Measurements from ENCODE around the gene RPS6KA2.

Gene RPS6KA2

DNA sequence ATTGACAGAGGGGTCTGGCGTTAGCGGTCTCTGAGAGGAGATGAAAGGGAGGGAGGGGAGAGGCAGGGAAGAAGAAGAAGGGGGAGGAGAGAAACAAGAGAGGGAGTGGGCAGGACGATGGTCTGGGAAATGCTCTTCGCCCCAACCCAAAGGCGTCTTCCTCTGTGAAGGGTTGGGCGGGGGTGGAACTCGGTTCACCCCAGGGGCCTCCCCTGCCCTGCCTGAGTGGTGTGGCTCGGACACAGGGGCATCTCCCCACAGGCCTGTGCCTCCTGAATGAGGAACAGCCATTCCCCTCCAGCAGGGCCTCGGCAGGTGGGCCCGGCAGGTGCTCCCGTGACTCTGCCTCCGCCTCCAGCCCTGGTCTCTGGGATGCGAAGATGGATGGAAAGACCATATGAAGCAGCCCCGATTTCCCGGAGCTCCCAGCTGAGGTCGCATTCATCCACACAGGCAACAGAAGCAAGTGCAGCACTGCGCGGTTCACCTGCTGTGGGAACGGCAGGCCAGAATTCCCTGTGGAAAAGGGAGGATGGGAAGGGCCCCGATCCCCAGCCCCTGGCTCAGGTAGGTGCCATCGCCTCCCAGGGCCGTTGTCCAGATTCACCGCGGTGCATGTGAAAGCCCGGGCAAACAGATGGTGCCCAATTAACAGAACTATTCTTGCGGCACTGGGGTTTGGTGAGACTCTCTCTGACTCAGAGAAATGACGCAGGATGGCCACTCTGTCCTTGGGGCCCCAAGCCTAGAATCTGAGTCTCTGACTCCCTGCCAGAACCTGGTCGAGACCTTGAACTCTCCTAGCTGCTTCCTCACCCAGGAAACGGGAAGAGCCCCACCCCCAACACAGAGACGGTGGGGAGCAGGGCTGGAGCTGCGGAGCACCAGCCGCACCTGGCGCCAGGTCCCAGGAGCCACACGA, 29.4 kb upstream of the RPS6KA2 start:
- DNase-seq (ENCODE audit: low read depth, low spot score), result no peak

DNA sequence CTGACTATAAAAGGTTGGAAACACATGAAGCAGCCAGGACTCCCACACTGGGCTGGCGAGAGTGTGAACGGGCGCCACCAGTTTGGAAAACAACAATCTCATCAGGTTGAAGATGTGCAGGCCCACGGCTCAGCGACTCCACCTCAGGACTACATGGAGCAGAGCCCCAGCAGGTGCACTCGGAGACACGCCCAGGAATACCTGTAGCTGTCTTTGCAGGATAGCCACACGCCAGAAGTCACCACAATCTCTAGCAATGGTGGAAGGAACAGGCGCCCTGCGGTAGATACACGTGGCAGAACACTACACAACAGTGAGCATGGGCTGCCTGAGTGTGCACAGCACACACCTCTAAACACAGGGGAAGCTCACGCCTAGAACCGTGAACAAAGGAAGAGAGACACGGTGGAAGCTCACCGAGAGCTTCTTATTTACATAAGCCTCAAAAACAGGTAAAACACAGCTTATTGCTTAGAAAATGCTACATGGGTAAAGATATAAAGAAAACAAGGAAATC, 28.7 kb upstream of the RPS6KA2 start:
- no peak for DNase-seq (ENCODE audit: low read depth, low spot score)

DNA sequence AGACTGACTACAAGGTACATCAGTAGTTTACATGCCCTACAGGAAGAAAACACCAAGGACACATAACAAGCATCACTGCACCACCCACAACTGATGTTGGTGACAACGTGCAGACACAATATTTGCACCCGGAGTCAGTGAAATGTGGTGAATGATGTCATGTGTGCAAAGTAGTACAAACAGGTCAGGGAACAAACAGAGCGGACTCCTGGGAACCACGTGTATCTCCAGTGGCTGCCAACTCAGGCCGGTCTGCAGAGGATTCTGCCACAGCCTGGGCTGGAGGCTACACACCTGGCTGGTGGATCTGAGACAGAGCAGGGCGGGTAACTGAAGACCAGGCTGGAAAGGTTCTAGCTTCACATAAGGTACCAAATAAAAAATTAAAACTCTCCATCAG, 28.2 kb upstream of the RPS6KA2 start:
- DNase-seq (ENCODE audit: low read depth, low spot score), result no peak

DNA sequence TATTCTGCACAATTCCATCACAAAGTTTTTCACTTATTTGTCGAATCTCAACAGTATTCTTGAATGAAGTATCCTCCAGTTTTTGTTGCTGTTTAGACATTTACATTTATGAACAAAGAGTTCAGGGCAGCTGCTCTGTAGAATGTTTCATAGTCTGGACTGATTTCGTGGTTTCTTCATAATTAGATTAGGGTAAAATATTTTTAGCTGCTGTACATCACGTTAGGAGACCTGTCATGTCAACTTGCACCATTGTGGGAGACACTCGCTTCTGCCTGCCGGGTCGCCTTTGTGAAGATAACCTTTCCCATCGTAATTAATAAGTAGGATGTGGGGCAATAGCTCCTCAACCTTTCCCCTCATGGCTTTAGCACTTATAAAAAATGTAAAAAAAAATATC, 27.5 kb upstream of the RPS6KA2 start:
- no peak for DNase-seq (ENCODE audit: low read depth, low spot score)

DNA sequence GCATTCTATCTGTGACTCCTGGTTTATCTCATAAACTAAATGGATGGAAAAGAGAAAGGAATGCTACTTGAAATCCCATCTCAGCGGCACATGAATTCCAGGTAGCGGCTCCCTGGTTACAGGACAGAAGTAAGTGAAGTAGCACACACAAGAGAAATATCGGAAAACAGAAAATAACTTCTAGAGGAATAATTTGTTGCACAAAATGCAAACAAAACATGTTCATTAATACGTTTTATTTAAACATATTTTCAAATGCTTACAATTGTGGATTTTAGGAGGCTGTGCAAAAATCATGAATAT, 26.5 kb upstream of the RPS6KA2 start:
- DNase-seq (ENCODE audit: low read depth, low spot score), result no peak

DNA sequence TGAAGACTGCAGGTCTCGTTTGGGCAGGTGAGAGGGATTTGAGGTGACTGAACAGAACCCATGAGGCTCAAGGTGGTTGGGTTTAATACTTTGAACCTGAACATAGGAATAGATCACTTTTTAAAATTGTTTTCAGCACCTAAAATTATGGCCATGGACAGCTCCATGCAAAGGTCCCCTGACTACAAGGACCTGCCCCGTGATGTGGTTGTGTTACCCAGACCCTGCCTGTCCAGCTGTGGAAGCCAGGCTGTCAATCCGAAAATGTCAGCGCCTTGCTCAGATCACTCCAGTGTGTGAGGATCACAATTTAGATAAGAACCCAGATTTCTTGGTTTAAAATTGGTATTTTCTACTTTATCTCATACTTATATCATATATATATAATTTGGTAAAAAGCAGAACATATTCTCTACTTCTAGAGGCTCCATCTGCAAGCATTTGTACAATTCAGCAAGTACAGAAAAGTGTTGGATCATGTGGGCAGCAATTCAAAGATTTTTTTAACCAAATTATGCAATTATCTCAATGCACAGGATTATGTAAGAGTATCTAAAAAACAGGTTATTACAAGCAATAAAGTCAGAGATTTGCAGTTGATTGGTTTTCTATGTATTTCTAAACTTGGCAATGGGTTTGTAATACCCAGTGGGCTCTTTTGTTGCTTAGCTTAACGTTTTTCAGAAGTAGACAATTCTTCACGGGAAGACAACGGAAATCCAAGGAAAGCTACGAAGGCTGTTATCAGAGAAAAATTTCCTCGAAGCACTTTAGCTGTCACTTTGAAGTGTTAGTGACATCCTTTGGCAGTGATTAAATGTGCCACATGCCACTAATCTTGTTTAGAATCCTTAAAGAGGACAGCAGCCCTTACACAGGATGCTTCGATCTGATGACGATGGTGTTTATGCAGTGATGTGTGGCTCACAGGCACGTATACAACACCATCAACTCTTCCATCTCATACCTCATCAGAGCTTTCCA, 24.1 kb upstream of the RPS6KA2 start:
- DNase-seq (ENCODE audit: low read depth, low spot score), result no peak

DNA sequence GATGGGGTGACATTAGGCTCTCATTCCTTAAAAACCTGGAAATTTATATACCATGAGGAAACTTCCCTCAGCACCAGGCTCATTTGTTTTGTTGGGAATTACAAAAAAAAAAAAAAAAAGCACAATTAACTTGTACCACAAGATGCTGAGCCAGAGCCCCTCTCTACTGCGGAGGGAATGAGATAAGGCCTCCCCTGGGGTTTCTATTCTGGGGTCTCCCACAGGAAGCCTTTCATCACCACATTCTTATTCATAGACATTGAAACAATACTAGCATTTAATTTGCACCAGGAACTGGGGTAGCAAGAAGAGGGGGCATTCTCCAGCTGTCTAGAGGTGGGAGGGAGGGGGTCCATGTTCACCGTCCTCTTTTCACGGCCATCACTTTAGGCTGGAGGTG, 23.0 kb upstream of the RPS6KA2 start:
- DNase-seq (ENCODE audit: low read depth, low spot score), result no peak

DNA sequence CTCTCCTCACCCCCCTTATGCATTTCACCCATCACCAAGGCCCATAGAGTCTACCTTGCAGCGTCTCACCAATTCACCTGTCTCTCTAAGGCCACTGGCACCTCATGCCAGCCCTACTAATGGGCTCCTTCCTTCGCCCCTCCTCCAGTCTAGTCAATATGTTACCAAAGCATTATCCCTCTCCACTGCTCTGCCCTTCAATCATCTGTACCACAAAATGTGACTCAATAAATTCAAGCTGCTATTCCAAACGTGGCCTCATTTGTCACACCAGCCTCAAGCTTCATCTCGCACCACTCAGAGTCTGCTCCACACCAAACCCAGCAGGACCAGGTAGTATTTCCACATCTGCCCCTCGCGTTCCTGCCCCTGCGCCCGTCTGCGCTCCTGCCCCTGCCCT, 21.8 kb upstream of the RPS6KA2 start:
- DNase-seq (ENCODE audit: low read depth, low spot score), result no peak

DNA sequence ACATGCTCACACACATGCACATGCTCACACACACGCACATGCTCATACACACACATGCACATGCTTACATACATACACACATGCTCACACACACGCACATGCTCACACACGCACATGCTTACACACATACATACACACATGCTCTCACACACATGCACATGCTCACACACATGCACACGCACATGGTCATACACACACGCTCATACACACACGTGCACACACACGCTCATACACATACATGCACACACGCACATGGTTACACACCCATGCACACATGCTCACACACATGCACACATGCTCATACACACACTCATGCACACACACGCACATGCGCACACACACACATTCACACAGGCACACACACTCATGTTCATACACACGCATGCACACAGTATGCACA, 20.8 kb upstream of the RPS6KA2 start:
- DNase-seq (ENCODE audit: low read depth, low spot score), result no peak

DNA sequence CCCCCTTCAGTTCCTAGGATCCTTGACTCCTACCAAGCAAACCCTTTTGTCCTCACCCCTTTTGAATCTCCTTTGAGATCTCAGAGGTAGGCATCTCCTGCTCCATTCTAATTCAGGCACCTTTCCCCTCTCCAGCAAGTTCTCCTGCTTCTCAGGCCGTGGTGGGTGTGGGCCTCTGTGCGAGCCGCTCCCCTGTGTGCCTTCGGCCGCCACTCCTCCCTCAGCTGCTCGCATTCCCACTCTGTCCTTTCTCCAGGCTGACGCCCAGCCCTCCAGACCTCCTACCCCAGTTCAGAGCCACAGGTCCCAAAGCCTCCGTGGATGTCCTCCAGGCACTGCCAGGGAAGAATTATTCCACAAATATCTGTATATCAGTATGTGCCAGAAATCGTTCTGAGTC, 19.7 kb upstream of the RPS6KA2 start:
- DNase-seq (ENCODE audit: low read depth, low spot score), result no peak

DNA sequence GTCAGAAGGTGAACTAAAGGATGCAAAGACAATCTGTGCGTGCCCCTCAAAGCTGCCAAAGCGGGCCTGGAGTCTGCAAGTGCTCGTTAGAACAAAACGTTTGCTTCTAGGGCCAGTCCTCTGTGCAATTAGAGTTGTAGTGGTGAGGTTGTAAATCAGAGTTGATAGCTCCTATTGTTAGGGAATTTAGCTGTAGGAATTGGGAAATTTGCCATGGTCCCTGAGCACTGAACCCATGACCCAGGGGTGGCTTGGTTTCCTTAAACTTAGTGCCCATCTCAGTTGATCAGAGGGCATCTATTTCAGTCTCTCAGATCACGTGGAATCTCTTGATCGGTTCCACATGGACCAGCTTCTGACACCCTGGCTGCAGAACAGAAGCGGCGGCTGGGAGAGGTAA, 18.8 kb upstream of the RPS6KA2 start:
- no peak for DNase-seq (ENCODE audit: low read depth, low spot score)

DNA sequence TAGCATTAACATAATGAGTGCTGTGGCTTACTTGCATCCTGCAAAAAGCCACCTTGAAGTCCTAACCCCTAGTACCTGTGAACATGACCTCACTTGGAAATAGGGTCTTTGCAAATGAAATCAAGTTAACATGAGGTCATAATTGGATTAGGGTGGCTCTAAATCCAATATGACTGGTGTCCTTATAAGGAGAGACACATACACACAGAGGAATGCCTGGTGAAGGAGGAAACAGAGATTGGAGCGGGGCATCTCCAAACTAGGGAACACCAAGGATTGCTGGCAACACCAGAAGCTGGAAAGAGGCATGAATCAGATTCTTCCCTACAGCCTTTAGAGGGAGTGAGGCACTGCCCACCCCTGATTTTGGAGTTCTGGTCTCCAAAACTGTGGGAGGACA, 17.6 kb upstream of the RPS6KA2 start:
- DNase-seq (ENCODE audit: low read depth, low spot score), result no peak

DNA sequence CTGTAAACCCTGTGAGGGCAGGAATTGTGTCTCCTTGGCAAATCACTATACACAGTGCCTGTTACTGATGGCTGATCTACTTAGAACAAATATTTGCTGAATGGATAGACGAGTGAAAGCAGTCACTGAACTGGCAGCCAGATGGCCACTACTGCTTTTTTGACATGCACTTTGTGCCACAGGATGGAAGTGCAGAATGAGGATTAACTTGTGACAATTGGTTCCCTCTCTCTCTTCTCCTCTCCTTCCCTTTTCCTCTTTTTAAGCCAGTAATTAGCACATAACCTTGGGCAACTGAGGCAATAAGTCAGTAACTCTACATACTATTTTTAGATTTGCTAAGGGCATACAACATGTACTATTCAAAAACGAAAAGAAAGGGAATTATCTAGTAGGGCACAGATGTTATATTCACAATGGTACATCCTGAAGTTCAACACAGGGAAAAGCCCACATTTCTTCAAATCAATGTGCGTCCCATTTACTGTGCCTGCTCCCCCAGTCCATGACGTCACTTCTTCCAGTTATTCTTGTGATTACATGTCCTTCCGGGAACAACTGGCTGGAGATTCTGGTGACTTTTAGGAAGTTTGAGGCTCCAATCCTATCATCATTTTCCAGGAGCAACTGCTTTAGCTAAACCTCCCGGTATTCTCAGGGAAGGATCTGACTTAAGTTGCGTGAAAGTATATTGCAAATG, 17.0 kb upstream of the RPS6KA2 start:
- no peak for DNase-seq (ENCODE audit: low read depth, low spot score)

DNA sequence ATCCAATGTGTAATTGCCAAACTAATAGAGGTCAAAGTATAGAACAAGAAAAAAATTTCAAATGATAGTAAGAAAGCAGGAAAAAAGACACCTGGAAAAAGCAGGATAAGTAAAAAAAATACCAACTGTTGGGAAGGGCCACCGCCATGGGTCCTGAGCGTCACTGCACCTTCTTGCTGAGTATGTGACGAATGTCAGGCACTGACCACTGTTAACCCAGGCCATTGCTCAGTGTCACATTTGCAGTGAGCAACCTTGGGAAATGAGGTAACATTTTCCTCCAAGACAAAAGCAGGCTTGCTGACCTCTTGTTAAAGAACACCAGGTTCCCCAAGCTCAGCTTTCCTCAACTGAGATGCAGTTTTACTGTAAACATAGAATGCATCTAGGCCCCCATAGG, 15.6 kb upstream of the RPS6KA2 start:
- no peak for DNase-seq (ENCODE audit: low read depth, low spot score)

DNA sequence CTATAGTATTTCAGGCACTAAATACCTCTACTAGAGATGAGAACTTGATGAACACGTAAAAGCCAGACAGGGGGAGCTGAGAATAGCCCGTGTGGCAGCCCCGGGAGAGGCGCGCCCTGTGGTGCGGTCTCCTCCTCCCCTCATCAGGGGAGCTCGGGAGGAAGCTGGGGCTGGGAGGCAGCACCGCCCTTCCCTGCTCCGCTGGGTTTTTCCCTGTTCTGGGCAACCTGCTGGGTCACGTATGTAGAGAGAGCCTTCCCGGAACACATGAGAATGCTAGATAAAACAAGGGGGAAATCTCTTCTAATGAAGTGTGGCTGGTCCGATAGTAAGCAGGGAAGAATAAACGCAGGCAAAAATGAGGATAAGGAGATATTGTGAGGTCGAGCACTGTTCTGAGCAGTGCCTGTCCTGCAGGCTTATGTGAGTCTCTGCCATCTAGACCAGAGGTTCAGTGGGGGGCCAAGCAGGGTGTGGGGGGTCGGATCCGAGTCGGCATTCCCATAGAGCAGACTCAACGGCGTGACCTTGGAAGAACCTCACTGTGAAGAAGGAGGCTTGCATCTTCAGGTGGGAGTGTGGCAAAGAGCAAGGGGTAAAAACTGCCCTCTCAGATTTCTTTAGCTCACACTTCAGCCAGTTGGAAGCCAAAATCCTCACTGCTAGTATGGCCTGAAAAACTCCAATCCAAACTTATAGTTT, 13.4 kb upstream of the RPS6KA2 start:
- no peak for DNase-seq (ENCODE audit: low read depth, low spot score)

DNA sequence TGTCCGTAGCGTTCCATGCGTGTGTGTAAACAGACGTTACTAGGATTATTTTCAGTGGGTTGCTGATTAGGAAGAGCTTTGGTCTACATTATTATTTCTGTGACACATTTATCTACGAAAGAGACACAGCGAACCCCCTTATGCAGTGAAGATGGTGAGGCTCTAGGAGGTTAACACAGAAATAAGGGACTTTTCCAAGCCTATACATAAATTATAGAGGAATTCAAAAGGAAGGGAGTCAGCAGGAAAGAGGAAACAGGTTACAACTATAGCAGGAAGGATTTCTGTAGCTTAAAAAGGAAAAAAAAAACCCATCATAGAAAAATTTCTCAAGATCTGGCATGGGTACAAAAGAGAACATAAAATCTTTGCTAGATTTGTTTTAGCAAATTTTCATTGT, 12.9 kb upstream of the RPS6KA2 start:
- DNase-seq (ENCODE audit: low read depth, low spot score), result no peak

DNA sequence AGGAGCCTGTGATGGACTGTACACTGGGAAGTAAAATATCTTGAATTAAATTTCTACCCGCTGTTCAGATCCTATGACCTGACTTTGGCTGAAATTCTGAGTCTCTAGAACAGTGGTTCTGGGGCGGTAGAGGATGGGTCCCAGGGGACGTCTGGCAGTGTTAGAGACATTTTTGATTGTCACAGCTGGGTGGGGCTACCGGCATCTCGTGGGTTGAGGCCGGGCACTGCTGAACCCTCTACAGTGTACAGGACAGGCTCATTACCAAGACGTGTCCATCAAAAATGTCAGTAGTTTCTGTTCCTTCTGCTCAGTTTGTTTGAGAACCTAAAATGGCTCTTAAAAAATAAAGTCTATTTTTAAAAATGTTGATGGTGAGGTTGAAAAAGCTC, 11.5 kb upstream of the RPS6KA2 start:
- no peak for DNase-seq (ENCODE audit: low read depth, low spot score)

DNA sequence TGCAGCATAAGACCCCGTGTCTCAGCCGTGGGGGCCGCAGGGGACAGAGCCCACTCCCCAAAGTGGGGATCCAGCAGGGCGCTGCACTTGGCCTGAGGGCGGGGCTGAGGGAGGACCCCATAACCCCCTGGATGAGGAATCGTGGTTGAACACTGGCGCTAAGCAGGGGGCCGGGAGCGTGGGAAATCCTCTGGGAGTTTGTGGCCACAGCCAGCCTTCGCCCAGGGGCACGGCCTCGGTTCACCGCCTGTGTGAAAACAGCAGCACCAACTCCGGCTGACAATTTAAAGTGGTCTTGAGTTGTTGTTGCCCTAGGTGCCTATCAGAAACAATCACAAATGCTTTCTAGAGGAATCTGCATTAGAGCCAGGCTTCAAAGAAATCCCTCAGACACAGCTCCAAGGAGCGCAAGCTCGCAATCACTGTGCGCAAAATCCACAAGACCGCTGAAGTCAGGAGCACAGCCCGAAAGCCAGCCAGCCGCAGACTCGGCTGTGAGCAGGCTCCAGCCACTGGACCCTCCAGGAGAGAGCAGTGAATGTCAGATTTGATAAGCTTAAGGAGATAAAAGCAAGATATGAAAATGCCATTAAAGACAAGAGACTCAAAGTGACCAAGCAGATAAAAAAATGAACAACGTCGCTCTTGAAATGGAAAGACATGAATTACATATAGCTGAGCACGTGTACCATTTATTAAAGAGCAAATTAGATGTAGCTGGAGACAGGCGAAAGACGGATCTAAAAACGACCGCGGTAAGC, 10.9 kb upstream of the RPS6KA2 start:
- DNase-seq (ENCODE audit: low read depth, low spot score), result no peak

DNA sequence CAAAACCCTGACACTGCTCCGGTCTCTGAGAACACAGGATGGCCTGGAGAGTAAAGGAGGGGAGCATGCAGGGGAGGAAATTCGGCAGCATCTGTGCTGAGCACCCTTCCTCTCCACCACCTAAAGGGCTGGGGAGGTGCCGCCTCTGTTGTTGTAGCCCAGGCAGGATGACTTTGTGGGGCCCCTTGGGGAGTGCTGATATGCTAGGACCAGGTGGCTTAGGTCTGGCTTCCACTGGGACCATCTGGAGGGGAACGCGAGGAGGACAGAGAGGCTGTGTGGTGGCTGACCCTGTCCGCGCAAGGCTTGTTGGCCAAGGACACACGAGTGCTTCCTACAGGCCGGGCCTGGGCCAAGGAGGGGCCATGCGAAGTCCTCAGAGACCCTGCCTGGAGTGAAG, 9.9 kb upstream of the RPS6KA2 start:
- no peak for DNase-seq (ENCODE audit: low read depth, low spot score)

DNA sequence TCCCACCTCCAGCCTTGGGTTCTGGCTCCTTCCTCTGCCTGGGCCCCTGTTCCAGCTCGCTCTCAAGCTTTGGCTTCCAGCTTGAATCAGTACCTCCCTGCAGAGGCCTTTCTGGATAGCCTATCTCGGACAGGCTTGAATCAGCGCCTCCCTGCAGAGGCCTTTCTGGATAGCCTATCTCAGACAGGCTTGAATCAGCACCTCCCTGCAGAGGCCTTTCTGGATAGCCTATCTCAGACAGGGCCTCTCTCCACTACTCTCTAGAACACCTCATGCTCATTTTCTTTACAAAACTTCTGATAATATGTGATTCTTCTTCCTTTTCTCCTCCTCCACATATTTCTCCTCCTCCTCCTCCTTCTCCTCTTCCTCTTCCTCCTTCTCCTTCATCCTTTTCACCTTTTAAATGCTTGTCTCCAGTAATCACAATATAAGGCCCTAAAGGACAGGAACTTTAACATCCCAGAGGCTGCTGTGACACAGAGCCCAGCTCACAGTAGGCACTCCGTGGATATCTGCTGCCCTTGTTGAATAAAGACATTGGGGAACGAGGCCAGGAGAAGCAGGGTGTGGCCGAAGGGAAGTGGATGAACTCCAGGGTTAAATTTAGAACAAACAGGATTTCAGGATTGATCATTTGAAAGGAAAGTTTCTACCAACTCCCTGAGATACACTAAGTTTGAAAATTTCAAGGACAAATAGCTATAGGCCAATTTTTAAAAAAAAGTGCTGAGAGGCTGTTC, 9.3 kb upstream of the RPS6KA2 start:
- DNase-seq (ENCODE audit: low read depth, low spot score), result no peak

Measured in ELF-1 (cell line).